ENCODE results near the gene SCAPER. TPM values are rescaled to one million over a fixed set of nuclear protein-coding genes. Genes with fewer than 3 reads are reported as not detected.

The SCAPER gene
- polyA plus RNA-seq, 1 donor from 2014 or later = 77.1 TPM

DNA sequence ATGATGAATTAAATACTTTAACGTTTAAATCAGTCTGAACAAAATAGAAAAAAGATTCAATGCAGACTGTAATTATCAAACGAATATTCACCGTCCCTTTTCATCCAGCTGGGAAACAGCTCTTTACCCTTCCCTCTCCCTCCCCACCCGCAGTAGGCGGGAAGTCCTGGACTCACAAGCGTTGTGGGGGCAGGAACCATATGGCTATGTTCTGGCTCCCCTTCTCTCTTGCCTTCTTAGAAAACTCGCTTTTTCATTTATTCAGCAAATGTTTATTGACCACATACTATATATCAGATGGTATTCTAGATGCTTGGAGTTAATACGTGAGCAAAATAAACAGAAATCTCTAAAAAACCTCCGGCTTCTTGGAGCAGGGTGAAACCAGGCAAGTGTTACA lies 715 bp upstream of the SCAPER start:
- H3K4me3 ChIP-seq (ENCODE audit: low read length) = peak overlapping the region; percentile 96
- no peaks in the 10 kb centered on the region for H3K9me2 ChIP-seq (ENCODE audit: insufficient read depth, low read length)
- peak overlapping the region; percentile 96 for H3K9ac ChIP-seq (ENCODE audit: low read length)
- no peaks in the 10 kb centered on the region for H3K27me3 ChIP-seq (ENCODE audit: insufficient read depth, low read depth, low read length)
- no peaks in the 10 kb centered on the region for H3F3A ChIP-seq (ENCODE audit: insufficient read depth, low read length, poor library complexity, severe bottlenecking)
- peak overlapping the region; percentile 98 for H2AFZ ChIP-seq (ENCODE audit: low read depth, low read length)
- H3K36me3 ChIP-seq (ENCODE audit: insufficient read depth, low read length) = no peaks in the 10 kb centered on the region
- H3K79me2 ChIP-seq (replicated peaks; ENCODE audit: insufficient read depth, low read length) = peaks cover 8% of the 10 kb centered on the region
- H3K27ac ChIP-seq (ENCODE audit: low read length) = peak overlapping the region; percentile 93
- peak overlapping the region; percentile 80 for H3K4me2 ChIP-seq (ENCODE audit: low read length)
- no peaks in the 10 kb centered on the region for H3K9me3 ChIP-seq (ENCODE audit: low read length)
- H4K20me1 ChIP-seq (ENCODE audit: insufficient read depth) = no peaks in the 10 kb centered on the region
- TF ChIP-seq EP300 (conservative IDR thresholded peaks at IDR 0.05; ENCODE audit: poor library complexity, severe bottlenecking) (no peak), SMC3 (conservative IDR thresholded peaks at IDR 0.05; ENCODE audit: poor library complexity) (no peak), RAD21 (conservative IDR thresholded peaks at IDR 0.05) (no peak), TAF1 (IDR thresholded peaks at IDR 0.05; ENCODE audit: low read depth) (no peak), POLR2AphosphoS5 (IDR thresholded peaks at IDR 0.05) (no peak), EZH2 (IDR thresholded peaks at IDR 0.05; ENCODE audit: borderline replicate concordance, insufficient read depth, low read length, poor library complexity, severe bottlenecking) (no peak), MXI1 (conservative IDR thresholded peaks at IDR 0.05; ENCODE audit: poor library complexity, severe bottlenecking) (no peak)
- TF ChIP-seq, protein P1, sequence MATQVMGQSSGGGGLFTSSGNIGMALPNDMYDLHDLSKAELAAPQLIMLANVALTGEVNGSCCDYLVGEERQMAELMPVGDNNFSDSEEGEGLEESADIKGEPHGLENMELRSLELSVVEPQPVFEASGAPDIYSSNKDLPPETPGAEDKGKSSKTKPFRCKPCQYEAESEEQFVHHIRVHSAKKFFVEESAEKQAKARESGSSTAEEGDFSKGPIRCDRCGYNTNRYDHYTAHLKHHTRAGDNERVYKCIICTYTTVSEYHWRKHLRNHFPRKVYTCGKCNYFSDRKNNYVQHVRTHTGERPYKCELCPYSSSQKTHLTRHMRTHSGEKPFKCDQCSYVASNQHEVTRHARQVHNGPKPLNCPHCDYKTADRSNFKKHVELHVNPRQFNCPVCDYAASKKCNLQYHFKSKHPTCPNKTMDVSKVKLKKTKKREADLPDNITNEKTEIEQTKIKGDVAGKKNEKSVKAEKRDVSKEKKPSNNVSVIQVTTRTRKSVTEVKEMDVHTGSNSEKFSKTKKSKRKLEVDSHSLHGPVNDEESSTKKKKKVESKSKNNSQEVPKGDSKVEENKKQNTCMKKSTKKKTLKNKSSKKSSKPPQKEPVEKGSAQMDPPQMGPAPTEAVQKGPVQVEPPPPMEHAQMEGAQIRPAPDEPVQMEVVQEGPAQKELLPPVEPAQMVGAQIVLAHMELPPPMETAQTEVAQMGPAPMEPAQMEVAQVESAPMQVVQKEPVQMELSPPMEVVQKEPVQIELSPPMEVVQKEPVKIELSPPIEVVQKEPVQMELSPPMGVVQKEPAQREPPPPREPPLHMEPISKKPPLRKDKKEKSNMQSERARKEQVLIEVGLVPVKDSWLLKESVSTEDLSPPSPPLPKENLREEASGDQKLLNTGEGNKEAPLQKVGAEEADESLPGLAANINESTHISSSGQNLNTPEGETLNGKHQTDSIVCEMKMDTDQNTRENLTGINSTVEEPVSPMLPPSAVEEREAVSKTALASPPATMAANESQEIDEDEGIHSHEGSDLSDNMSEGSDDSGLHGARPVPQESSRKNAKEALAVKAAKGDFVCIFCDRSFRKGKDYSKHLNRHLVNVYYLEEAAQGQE (IDR thresholded peaks at IDR 0.05; ENCODE audit: borderline replicate concordance) = no peak
- TF ChIP-seq, protein P2, sequence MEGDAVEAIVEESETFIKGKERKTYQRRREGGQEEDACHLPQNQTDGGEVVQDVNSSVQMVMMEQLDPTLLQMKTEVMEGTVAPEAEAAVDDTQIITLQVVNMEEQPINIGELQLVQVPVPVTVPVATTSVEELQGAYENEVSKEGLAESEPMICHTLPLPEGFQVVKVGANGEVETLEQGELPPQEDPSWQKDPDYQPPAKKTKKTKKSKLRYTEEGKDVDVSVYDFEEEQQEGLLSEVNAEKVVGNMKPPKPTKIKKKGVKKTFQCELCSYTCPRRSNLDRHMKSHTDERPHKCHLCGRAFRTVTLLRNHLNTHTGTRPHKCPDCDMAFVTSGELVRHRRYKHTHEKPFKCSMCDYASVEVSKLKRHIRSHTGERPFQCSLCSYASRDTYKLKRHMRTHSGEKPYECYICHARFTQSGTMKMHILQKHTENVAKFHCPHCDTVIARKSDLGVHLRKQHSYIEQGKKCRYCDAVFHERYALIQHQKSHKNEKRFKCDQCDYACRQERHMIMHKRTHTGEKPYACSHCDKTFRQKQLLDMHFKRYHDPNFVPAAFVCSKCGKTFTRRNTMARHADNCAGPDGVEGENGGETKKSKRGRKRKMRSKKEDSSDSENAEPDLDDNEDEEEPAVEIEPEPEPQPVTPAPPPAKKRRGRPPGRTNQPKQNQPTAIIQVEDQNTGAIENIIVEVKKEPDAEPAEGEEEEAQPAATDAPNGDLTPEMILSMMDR (IDR thresholded peaks at IDR 0.05; ENCODE audit: poor library complexity, severe bottlenecking) = no peak

DNA sequence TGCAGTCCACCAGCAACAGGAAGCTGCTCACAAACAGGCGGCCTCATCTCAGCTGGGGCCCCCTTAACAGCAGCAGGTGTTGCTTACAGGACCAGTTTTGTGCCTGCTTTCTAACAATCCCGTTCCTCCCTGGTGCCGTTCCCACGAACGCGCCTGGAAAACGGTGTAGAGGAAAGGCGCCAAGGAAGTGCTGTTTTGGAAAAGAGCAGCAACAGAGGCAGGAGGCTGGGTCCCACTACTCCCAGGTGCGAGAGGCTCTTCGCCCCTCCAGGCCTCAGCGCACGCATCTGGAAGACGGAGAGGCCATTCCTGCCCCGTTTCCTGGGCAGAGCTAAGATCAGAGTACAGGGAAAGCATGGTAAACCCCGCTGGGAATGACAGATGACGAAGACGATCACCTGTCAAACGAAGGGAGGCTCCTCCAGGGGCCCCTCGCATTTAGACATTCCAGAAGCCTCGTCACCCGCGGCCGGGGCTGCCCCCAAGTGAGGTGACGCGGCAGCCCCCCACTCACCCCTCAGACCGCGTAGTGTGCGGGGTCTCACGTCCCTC lies 603 bp downstream of the SCAPER start:
- H4K20me1 ChIP-seq (ENCODE audit: insufficient read depth) = no peaks in the 10 kb centered on the region
- H3K36me3 ChIP-seq (ENCODE audit: insufficient read depth, low read length) = no peaks in the 10 kb centered on the region
- peak overlapping the region; percentile 96 for H3K4me3 ChIP-seq (ENCODE audit: low read length)
- H3K9me3 ChIP-seq (ENCODE audit: low read length) = no peaks in the 10 kb centered on the region
- peak overlapping the region; percentile 96 for H3K9ac ChIP-seq (ENCODE audit: low read length)
- H3K9me2 ChIP-seq (ENCODE audit: insufficient read depth, low read length) = no peaks in the 10 kb centered on the region
- TF ChIP-seq EZH2 (IDR thresholded peaks at IDR 0.05; ENCODE audit: borderline replicate concordance, insufficient read depth, low read length, poor library complexity, severe bottlenecking) = no peak
- TF ChIP-seq, protein P1 (IDR thresholded peaks at IDR 0.05; ENCODE audit: borderline replicate concordance) = peak; percentile 70
- no peak for TF ChIP-seq SMC3 (conservative IDR thresholded peaks at IDR 0.05; ENCODE audit: poor library complexity)
- no peak for TF ChIP-seq RAD21 (conservative IDR thresholded peaks at IDR 0.05)
- TF ChIP-seq, protein P2 (IDR thresholded peaks at IDR 0.05; ENCODE audit: poor library complexity, severe bottlenecking) = no peak
- TF ChIP-seq EP300 (conservative IDR thresholded peaks at IDR 0.05; ENCODE audit: poor library complexity, severe bottlenecking) = peak; percentile 54
- peak; percentile 45 for TF ChIP-seq POLR2AphosphoS5 (IDR thresholded peaks at IDR 0.05)
- TF ChIP-seq MXI1 (conservative IDR thresholded peaks at IDR 0.05; ENCODE audit: poor library complexity, severe bottlenecking) = peak; percentile 63
- peak; percentile 57 for TF ChIP-seq TAF1 (IDR thresholded peaks at IDR 0.05; ENCODE audit: low read depth)
- H3K79me2 ChIP-seq (replicated peaks; ENCODE audit: insufficient read depth, low read length) = peaks cover 14% of the 10 kb centered on the region
- no peaks in the 10 kb centered on the region for H3K27me3 ChIP-seq (ENCODE audit: insufficient read depth, low read depth, low read length)
- peak overlapping the region; percentile 93 for H3K27ac ChIP-seq (ENCODE audit: low read length)
- H3K4me2 ChIP-seq (ENCODE audit: low read length) = peak overlapping the region; percentile 90
- H3F3A ChIP-seq (ENCODE audit: insufficient read depth, low read length, poor library complexity, severe bottlenecking) = no peaks in the 10 kb centered on the region
- peak overlapping the region; percentile 98 for H2AFZ ChIP-seq (ENCODE audit: low read depth, low read length)
